Stimulated activated CD8-positive, alpha-beta memory T cell treated with anti-CD3 and anti-CD28 coated beads, Interleukin-12 subunit alpha, Interleukin-12 subunit beta, amount 100 ng/mL, for 1 hour (primary cell): ENCODE measurements around the gene U2AF1L4.

Source experiments
- DNase-seq: peaks from one replicate; pipeline ENCODE4 v3.0.0-alpha.2; 2020; ENCODE audit warnings: low read depth

The U2AF1L4 gene

GRCh38 chr19:35712567-35713505, 32.4 kb downstream of the U2AF1L4 start:
- no peak for DNase-seq

DNA sequence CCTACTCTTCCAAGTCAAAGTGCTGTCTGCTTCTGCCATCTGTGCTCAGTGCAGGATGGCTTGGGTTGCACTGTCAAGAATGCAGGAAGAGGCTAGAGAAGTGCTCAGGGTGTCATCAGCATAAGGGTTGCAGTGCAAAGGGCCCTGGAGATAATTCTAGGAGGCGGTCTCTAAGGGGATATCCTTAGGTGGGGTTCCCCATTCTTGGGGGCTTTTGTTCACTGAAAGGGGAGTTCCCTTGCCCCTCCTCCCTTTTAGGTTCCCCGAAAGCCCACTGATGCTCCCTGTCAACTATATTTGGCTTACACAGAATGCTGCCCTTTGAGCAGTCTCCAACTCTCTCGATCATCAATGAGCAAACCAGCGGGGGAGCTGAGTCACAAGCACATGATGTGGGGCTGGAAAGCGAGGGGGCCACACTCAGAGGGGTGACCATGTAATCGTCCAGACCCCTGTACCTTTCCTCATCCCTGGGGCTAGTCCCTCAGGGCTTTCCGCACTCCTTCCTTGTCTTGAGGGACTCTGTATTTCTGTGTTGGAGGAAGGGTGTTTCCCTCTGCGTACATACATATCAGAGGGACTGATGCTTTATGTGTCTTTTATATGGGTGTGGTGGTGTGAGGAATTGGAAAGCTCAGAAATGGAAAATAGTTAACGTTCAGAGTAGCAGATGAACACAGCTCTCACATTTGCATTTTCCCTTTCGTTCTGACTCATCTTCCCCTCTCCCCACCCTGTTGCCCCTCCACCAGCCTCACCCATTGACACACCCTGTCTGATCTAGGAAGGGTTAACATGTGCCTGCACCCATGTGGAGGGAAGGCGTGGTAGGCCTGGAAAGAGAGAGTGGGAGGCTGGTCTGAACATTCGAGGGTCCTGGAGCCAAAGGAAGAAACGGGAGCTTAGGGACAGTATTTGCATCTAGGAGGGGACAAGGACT, 34.2 kb downstream of the U2AF1L4 start:
- DNase-seq: no peak

DNA sequence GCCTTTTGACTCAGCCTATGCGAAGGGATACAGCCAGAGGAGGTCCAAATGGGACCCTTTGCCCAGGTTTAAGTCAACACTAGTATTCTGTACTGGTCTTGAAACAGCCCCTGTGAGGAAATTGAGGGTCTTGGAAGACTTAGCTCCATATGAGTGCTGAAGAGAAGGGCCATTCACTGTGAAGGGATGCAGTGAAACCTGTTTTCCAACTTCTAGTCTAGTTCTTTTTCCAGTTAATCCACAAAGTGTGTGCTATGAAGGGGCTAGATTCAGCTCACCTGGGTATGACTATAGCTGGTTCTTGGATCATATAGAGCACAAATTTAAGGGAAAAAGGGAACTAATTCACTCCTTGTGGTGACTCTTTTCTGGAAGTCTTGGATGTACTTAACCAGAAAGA, 36.8 kb downstream of the U2AF1L4 start:
- no peak for DNase-seq

- DNase-seq: no peak
Observed at GRCh38 chr19:35704218-35704617, 41.0 kb downstream of the U2AF1L4 start, which contains the start of gene ZBTB32. ZBTB32 (plus strand) TSS chr19:35704558; CDS start chr19:35714627, 10,069 bp downstream.

GRCh38 chr19:35703343-35703742, 41.9 kb downstream of the U2AF1L4 start:
- DNase-seq: no peak

DNA sequence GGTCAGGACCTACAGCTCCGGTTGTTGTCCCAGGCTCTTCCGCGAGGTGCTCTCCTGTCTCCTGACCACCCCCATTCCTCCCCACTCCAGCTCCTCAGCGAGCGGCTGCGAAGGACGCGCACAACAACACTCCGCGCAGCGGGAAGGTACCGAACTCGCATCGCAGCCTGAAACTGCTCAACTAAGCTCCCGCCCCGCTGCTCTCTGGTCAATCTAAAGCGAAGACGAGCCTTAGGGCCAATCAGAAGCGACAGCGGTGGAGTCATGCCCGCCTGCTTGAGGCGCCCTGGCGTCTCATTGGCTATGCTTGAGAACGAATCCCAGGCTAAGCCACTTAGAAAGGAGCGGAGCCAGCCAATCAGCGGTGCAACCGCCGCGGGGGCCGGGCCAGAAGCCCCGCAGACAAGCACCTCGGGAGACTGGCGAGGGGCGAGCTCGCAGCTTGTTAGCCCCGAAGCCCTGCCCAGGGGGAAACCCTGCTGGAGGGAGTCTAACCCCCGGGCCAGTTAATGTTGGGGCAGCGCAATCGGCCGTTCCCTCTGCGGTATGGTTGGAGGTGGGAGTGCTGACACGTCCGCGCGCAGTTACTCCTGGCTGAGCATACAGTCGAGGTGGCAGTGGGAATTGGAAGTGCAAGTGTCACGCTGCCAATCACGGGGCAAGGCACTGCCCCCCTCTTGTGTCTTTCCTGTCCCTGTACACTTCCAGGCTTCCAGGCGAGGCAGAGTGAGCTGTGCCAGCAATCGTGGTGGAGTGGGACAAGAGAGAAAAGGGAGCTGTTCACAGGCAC, 42.8 kb downstream of the U2AF1L4 start:
- DNase-seq: peak; percentile 89

- no peak for DNase-seq
Observed at GRCh38 chr19:35696835-35697234, 48.4 kb downstream of the U2AF1L4 start.

DNA sequence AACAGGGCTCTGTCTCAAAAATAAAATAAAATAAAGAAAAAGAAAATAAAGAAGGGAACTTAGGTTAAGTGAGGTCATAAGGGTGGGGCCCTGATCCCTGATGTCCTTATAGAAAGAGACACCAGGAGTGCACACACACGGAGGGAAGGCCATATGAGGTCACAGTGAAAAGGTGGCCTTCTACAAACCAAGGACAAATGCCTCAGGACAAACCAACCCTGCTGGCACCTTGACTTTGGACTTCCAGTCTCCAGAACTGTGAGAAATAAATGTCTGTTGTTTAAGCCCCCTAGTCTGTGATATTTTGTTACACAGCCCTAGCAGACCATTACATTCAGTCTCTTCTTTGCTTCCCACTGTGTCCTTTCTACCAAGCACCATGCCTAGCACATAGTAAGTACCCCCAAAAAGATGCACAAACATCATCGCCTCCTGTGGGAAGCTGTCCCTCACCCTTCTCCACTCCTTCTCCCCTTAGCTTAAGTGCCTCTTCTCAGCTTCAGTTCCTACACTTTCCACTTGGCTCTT, 49.3 kb downstream of the U2AF1L4 start:
- DNase-seq: no peak

- peak; percentile 84 for DNase-seq
Observed at GRCh38 chr19:35693835-35694599, 51.2 kb downstream of the U2AF1L4 start.

DNA sequence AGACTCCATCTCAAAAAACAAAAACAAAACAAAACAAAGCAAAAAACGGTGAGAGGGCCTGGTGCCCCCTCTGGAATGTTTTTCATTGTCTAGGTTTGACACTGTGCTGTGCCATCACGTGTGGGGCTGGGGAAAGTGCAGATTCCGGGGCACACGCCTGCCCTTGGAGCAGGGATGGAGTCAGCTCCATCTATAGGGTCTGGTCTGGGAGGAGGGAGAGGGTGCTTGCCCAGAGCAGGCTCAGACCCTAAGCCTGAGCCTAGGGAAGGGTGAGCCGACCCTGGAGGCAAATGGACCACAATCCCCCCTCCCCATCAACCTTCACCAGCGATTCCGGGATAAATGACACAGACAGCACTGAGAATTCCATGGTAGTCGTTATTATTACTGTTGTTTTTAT, 51.8 kb downstream of the U2AF1L4 start:
- no peak for DNase-seq
